COR-L47 (cell line): Measurements from ENCODE around the gene MZB1.
A peak's percentile ranks its signal among the peaks of the same experiment; 100 is the strongest.
"Not testable (repeated sequence)": the region's sequence is repeated elsewhere in the genome, so short reads cannot be mapped to it uniquely, and the experiment has no call there.

Experiments
- DNase-seq: peaks from one replicate; lab custom pipeline; 2025; lab: John Stamatoyannopoulos, UW

MZB1 gene

DNA sequence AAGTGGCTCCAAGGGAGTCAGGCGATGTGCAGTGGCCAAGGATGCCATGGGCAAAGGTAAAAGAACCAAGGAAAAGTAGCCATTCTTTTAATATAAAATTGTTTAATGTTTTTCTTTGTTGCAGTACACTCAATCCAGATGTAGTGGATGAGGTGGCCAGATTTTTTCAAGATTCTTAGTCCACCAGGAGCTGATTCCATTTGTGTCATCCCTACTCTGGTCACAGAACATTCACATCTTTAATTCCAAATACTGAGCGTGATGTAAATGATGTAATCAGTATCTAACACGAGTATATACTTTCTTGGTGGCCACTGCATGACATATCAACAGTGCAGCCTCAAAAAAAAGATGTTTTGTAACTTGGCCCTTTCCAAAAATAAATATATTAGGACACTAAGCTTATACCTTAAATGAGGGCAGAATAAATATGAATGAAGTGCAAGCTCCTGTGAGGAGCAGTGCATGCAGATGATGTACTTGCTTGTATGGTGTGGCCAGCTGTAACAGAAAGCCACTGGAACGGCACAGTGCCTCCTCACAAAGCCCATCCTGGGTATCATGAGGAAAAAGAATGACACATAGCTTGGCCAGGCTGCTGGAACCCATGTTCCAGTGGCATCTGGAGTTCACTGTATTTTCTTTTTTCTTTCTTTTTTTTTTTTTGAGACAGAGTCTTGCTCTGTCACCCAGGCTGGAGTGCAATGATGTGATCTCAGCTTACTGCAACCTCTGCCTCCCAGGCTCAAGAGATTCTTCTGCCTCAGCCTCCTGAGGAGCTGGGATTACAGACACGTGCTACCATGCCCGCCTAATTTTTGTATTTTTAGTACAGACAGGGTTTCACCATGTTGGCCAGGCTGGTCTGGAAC lies 20.6 kb upstream of the MZB1 start:
- no peak for DNase-seq

DNA sequence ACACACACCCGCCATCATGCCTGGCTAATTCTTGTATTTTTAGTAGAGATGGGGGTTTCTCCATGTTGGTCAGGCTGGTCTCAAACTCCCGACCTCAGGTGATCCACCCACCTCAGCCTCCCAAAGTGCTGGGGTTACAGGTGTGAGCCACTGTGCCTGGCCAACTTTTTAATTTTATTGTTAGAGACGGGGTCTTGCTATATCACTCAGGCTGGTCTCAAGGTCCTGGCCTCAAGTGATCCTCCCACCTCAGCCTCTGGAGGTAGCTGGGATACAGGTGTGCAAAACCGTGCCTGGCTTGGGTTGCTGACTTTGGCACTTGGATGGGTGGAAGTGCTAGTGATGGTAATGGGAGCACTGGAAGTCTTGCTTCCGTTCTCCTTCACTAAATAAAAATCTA lies 19.4 kb upstream of the MZB1 start:
- not testable (repeated sequence) for DNase-seq

DNA sequence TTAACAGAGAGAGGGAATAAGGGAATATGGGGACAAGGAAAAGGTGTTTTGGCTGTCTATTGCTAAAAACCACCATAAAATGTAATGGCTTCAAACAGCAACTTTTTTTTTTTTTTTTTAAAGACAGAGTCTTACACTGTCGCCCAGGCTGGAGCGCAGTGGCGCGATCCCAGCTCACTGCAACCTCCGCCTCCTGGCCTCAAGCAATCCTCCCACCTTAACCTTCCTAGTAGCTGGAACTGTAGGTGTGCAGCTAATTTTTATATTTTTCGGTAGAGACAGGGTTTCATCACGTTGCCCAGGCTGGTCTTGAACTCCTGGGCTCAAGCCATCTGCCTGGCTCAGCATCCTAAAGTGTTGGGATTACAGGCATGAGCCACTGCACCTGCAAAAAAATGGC lies 18.5 kb upstream of the MZB1 start:
- no peak for DNase-seq

DNA sequence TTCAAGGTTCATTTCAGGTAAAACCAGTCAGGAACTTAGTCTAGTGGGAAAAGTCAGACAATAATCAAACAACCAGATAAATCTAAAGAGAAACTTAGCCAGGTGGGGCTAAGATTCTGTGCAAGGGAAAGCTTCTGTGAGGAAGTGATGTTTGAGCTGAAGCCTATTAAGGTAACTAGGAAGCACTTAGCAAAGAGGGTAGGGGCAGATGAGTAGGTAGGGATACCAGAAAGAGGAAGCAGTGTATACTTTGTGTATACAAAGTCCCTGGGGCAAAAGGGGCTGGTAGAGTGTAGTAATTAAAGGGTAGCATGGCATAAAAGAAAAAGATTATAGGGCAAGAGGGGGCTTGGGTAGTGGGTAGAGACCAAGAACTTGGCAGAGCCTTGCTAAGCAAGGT lies 17.8 kb upstream of the MZB1 start:
- no peak for DNase-seq

DNA sequence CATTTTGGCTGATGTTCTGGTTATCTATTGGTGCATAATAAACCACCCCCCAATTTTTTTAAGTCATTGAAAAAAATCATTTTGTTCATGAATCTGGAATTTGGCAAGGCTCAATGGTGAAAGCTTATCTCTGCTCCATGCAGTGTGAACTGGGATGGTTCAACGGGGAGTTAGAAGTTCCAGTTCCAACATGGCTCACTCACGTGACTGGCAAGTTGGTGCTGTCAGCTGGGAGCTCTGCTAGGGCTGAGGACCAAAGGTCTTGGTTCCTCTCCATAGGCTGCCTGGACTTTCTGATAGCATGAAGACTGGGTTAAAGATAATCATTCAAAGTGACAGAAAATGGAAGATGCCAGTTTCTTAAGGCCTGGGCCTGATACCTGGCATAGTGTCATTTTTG lies 17.2 kb upstream of the MZB1 start:
- DNase-seq: no peak

DNA sequence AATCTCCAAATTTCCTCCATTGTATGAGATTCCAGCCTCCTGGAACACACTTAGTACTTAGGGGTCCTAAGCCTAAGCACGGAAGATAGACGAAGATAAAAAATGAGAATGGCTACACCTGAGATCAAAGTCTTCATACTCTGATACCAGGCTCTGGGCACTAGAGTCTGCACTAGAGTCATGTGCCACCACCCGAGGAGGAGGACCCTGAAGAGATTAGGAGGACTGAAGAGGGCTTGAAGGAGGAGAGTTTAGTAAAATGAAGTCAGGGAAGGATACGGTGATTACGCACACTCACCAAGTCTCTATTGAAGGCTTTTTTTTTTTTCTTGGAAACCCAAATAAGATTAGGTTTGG lies 14.7 kb upstream of the MZB1 start:
- no peak for DNase-seq

DNA sequence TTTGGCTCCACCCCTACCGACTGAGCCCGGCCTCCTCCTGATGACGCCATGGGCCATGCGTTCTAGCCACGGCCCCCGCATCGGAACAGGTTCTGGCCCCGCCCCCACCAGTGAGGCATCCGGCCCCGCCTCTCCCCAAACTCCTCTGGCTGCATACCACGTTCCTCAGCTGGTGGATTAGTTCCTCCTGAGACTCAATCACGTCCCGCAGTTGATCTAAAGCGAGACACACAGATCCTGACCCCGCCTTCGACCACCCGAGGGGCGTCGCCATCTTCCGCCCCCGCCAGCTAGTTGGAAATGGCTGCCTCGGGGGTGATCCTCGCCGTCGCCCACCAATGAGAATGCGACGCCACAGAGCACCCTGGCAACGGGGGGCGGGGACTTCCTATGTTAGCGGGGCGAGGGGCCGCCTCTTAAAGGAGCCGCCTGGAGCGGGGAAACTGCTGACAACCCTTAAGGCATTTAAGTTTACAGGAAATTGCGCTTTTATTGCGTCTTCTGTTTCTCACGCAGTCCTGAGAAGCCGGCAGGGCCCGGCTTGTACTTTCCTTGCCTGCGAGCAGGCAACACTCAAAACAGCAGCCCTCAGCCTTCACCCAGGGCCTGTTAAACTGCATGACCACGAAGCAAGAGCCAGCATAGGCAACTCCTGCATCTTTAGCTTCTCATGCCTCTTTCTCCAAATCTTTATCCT lies 14.2 kb upstream of the MZB1 start, which contains the start of gene SPATA24:
Gene SPATA24 (minus strand): TSS at position 303 of the 697 bp plus-strand sequence. CDS start 29 bp downstream, at position 274.
- peak; percentile 98 for DNase-seq

DNA sequence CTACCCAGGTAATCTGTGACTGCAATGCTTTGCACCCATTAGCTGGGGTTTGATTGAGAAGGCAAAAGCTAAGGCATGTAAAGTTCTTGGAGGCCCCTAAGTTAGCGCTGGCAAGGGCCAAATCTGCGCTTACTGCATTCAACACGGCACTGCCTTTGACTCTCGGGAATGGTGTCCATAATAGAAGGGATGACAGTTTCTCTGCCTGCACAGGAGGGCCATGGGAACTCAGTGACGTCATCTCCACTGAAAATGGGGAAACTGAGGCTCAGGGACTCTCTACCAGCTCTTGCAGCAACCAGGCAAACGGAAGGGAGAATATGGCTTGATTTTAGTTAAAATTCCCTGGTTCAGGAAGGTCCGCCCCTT lies 13.7 kb upstream of the MZB1 start:
- no peak for DNase-seq

DNA sequence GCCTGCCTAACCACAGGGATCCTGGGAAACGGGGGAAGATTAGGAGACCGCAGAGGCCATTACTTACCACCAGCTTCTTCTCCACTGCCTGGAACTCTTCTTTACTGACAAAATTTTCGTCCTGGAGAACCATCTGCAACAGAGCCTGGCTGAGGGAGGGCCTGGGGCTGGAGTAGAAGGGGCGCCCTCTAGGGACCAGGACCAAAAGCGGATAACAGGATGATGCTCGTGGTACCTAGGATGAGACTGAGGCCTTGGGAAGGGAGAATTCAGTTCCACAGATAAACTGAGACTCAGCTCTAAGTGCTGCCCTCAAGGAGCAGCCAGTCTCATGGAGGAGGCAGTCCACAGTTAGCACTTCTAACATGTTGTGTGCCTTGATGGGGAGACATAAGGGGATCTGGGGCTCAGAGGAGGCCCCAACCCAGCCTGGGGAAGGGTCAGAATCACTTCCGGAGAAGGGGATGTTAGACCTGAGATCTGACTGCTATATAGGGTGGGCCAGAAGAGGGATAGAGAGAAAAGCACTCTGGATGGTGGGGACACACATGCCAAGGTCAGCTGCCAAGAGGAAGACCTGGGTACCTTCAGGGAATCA lies 12.9 kb upstream of the MZB1 start:
- no peak for DNase-seq

DNA sequence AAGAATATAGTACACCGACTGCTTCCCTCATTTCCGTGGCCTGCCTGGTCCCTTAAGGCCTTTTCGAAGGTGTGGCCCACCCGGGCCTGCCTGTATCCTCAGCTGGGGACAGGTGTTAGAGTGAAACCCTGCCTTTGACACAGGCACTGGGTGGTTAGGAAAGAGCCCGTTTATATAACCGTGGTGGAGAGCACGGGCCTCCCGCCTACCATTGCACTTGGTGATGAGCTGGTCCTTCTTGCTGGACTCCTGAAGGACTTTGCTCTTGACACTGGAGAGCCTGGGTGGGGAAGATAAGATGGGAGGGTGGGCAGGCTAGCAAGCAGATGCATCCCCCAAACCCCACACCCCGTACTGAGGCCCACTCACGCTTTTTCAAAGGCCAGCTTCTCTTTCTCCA lies 11.8 kb upstream of the MZB1 start:
- DNase-seq: no peak

DNA sequence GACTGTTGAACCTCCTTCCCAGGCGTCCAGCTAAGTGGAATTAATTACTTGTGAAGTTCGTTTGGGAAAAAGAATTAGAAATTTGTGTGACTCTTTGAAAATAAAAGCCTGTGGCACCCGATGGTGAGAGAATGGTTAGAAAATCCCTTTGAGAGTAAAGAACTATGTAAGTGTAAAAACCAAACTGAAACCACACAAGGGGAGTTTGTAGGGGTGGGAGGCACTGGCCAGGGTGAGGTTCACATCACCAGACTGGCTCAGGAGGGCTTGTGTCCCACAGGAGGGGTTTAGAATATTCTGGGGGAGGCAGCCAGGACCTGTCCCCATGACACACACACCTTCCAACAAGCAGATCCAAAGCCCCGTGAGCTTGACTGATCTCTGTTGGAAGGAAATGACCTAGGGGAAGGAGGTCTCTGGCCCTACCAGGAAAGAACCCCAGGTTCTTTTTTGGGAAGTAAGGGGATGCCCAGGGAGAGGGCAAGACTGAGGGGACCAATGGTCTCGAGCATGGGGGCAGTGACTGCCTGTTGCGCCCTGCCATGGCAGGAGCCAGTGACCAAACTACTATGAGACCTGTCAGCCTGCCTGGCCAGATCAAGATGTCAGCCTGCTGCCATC lies 9.9 kb upstream of the MZB1 start:
- no peak for DNase-seq

DNA sequence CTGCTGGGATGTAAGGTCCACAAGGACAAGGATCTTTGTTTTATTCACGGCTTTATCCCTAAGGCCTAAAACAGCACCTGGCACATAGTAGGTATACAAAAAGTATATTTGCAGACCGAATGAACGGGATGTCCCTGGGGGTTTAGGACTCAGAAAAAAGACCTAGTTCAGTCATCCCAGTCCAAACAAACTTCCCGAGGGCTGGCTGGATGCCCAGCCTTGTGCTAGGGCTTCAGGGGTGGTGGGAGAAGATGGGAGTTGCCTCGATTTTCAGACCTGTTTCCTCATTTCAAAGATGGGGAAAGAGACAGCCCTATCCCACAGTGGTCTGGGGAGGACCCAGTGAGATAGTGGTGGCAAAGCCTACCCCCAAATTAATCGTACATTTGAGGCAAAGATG lies 8.2 kb upstream of the MZB1 start:
- no peak for DNase-seq

DNA sequence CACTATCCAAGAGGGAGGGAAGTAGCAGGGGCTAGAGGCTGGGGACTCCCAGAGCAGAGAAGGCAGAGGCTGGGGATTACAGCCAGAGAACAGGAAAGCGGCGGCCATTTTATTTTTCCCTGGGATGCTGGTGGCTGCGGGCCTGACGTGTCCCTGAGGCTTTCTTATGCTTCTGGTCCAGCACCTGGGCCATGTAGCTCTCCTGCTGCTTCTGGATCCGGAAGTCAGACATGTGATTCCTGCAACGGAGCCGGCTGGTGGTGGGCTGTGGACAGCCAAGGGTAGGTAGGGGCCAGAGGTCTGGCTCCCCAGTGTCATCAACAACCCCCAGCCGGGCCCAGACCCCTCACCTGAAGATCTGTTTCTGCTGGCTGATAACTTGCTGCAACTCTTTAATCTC lies 7.0 kb upstream of the MZB1 start:
- no peak for DNase-seq

DNA sequence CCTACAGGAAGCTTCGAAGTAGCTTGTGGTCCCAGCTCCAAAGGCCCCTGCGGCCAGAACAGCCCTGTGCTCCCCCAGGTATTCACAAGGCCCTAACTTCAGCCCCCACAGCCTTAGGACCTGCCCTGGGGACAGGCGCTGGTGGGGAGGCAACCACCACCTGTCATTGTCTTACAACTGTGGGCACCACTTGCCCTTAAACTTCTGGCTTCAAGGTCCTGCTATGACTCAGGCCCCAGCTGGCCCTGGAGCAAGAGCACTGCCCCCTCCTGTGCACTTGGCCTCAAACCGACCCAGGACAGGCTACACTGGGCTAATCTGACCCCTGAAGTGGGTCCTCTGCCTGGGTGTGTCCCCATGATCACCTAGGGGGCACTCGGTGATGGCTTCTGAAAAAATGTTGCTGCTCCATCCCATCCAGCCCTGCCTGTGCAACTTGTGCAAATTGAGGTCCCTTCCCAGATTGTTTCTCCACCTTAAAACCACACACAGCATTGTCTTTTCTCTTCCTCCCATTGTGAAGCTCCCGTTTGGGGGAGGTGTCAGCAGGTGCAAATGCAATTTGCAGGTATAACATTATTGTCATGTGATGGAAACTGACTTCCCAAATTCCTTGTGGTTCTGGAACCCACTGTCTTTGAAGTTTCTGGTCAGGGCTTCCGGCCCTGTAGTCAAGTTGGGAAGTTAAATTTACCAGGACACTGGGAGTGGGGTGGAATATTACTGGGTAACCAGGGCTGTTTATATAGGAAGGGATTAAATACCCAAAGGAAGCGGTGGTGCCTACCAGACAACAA lies 6.3 kb upstream of the MZB1 start:
- DNase-seq: no peak

DNA sequence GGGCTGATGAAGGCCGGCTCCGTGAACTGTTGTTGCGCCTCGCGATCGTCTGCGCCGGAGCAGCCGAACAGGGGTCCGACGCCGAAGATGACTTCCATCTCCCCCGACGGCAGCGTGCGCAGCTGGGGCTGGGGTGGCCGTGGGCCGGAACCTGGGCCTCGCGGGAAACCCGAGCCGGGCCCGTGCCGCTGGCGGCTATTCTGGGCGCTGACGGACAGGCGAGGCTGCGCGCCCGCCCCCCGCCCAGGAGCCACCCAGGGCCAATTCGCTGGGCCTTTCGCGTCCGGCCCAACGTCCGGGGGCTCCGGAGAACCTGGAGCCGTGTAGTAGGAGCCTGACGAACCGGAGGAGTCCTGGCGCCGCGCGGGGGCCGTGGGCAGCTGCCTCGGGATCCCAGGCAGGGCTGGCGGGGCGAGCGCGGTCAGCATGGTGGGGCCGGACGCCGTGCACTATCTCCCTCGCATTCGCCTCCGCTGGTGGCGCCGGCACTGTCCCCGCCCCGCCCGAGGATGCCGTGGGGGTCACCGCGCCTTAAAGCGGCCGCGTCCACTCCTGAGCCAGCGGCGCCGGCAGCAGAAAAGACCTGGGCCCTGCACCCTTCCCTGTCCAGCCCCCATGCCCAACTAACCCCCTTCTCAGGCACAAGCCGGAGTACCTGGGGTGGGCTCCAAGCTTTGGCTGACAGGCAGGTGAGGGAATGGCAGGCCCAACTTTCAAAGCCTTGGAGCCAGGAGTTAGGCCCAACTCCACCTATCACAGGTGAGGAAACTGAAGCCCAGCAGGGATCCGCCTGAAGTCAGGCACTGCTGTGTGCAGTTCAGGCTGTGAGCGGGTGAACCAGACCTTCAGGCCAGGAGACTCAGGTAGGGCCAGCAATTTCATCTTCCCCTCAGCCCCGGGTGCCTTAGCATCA lies 5.2 kb upstream of the MZB1 start, which contains the start of gene PROB1:
Gene PROB1 (minus strand): TSS at position 451 of the 913 bp plus-strand sequence. CDS start 23 bp downstream, at position 428.
- DNase-seq: no peak

DNA sequence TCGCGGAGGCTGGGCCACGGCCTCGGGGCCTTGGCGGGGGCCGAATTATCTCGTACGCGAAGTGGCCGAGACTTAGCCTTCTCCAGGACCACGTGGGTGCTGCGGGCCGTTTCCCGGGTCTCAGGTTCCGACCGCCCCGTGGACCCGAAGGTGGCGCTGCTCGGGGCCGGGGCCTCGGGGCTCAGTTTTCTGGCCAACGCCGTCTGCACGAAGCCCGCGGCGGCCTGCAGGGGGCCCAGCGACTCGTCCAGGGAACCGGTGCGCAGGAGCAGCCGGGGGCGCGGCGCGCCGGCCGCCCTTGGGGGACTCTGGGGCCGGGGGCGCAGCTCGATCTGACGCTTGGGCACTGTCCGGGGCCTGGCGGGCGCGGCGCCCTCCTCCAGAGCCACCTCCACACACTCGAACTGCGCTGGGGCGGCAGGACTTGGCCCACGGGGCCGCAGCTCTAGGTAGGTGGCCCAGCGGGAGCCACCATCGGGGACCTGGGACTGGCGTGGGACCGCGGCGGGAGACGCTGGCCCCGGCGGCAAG lies 4.5 kb upstream of the MZB1 start:
- peak; percentile 27 for DNase-seq

DNA sequence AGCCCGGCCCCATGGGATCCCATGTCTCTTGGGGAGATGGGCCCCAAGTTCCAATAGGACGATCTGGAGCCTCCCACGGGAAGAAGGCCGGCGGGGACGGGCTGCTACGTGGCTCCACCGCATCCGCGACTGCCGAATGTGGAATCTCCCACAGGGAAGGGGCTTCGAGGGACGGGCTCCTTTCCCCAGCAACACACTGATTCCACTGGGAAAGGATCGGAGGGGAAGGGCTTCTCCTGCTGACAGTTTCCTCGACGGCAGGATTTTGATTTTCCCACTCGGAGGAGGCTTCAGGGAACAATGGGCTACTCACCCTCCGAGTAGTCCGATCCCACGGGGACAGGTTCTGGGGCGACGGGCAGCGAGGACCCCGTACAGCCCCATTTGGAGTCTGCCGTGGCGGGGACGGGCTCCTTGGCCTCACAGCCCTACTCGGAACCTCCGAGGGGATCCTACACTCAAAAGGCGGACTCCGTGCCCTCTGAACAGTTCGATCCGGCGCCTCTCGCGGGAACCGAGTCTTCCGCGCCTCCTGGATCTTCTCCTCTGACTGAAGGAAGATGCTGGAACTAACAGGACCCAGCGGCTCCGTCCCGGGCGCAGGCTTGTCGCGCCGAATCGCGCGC lies 3.9 kb upstream of the MZB1 start:
- no peak for DNase-seq

DNA sequence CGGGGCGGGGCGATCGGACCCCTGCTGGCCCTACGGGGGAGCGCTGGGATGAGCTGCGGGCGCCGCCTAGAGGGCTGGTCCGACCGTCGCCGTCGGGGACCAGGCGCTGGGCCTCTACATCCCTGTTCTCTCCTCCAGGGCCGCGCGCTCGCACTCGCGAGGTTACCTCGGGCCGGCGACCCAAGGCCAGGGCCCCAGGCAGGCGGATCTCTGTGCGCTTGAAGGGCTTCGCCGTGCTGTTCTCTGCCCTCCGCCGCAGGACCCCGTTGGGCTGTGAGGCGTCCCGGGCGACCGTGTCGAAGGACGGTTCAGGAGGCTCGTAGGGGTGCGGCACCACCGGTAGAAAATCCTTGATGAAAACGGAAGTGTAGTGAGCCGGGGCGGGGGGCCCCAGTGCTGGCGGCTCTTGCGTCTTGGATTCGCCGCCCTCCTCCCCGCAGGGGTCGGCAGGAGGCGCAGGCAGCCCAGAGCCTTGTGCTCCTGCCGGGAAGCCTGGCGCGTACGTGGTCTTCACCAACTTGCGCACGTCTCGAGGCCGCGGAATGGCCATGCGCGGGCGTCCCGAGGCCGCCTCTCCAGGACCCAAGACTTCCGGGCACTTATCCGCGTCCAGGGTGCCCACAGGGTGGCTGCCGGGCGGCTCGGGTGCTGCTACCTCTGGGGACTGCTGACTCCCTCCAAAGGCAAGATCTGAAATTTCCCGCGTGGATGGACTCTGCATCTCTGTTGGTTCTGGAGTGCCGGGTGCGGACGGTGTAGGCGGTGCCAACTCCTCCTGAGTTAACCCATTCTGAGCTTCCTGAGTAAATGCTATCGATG lies 3.2 kb upstream of the MZB1 start:
- DNase-seq: peak; percentile 78

DNA sequence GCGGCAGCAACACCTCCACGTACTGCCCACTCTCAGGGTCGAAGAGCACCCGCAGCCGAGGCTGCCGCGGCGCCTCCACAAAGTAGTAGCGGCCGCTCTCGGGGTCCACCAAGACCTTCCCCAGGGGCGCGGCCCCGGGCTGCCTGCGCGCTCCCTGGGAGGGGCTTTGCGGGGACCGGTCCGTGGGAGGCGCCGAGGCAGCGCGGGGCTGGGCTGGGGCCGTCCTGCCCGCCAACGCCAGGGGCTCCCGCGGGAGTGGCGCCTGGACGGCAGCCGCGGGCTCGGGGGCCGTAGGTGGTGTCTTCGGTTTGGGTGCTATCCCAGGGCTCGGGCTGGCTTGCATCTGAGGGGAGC lies 2.6 kb upstream of the MZB1 start:
- no peak for DNase-seq
